Measurements from ENCODE around the gene RAP1A.

Gene RAP1A

GRCh38 chr1:111735321-111735720 is 115.7 kb downstream of the RAP1A start:
- POLR2A ChIA-PET = interaction anchor here (0.6 kb wide), 1 partner anchor 1187 kb away, joined by 3 read pairs; no protein-coding TSS in a partner anchor
- TF ChIP-seq, protein P1, sequence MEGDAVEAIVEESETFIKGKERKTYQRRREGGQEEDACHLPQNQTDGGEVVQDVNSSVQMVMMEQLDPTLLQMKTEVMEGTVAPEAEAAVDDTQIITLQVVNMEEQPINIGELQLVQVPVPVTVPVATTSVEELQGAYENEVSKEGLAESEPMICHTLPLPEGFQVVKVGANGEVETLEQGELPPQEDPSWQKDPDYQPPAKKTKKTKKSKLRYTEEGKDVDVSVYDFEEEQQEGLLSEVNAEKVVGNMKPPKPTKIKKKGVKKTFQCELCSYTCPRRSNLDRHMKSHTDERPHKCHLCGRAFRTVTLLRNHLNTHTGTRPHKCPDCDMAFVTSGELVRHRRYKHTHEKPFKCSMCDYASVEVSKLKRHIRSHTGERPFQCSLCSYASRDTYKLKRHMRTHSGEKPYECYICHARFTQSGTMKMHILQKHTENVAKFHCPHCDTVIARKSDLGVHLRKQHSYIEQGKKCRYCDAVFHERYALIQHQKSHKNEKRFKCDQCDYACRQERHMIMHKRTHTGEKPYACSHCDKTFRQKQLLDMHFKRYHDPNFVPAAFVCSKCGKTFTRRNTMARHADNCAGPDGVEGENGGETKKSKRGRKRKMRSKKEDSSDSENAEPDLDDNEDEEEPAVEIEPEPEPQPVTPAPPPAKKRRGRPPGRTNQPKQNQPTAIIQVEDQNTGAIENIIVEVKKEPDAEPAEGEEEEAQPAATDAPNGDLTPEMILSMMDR (IDR thresholded peaks at IDR 0.05; ENCODE audit: insufficient read depth, low read length, missing control alignments) = no peak
- DNase-seq (ENCODE audit: low read depth, low spot score) = no peak
- CTCF ChIA-PET = interaction anchor here (2.9 to 10.1 kb wide), 5 partner anchors 12 to 227 kb away, joined by 12 to 130 read pairs (median 26); no protein-coding TSS in a partner anchor
- no peak overlapping the region for H3K4me3 ChIP-seq (ENCODE audit: low read depth, low read length)

- DNase-seq (ENCODE audit: low read depth, low spot score) = no peak
- ChIA-PET CTCF (interaction anchor here (2.9 to 10.1 kb wide), 6 partner anchors 8 to 228 kb away, joined by 12 to 130 read pairs (median 26); no protein-coding TSS in a partner anchor), POLR2A (no interaction called here)
- TF ChIP-seq, protein P1 (IDR thresholded peaks at IDR 0.05; ENCODE audit: insufficient read depth, low read length, missing control alignments) = no peak
- H3K4me3 ChIP-seq (ENCODE audit: low read depth, low read length) = no peak overlapping the region
These were observed 116.4 kb downstream of the RAP1A start for GRCh38 chr1:111735858-111736544.

GRCh38 chr1:111736548-111737215 is 117.1 kb downstream of the RAP1A start:
- ChIA-PET CTCF (interaction anchor here (0.6 to 10.1 kb wide), 8 partner anchors 9 to 258 kb away, joined by 3 to 130 read pairs (median 24); no protein-coding TSS in a partner anchor), POLR2A (interaction anchor here (0.6 kb wide), 1 partner anchor 257 kb away, joined by 3 read pairs; no protein-coding TSS in a partner anchor)
- TF ChIP-seq, protein P1 (IDR thresholded peaks at IDR 0.05; ENCODE audit: insufficient read depth, low read length, missing control alignments) = no peak
- DNase-seq (ENCODE audit: low read depth, low spot score) = no peak
- peak overlapping the region; percentile 54; the same call in 1 of the 2 replicates for H3K4me3 ChIP-seq (ENCODE audit: low read depth, low read length)

GRCh38 chr1:111737216-111738132 is 117.9 kb downstream of the RAP1A start:
- H3K4me3 ChIP-seq (ENCODE audit: low read depth, low read length) = peak overlapping the region; percentile 54
- POLR2A ChIA-PET = interaction anchor here (0.6 kb wide), 1 partner anchor 258 kb away, joined by 3 read pairs; no protein-coding TSS in a partner anchor
- TF ChIP-seq, protein P1 (IDR thresholded peaks at IDR 0.05; ENCODE audit: insufficient read depth, low read length, missing control alignments) = no peak
- CTCF ChIA-PET = interaction anchor here (0.6 to 10.1 kb wide), 9 partner anchors 9 to 259 kb away, joined by 3 to 130 read pairs (median 22); no protein-coding TSS in a partner anchor
- DNase-seq (ENCODE audit: low read depth, low spot score) = no peak

- CTCF ChIA-PET = interaction anchor here (2.0 to 10.1 kb wide), 7 partner anchors 10 to 256 kb away, joined by 4 to 130 read pairs (median 26); no protein-coding TSS in a partner anchor
- POLR2A ChIA-PET = interaction anchor here (0.6 kb wide), 1 partner anchor 34 kb away, joined by 3 read pairs; no protein-coding TSS in a partner anchor
- TF ChIP-seq, protein P1 (IDR thresholded peaks at IDR 0.05; ENCODE audit: insufficient read depth, low read length, missing control alignments) = no peak
- peak overlapping the region; percentile 54 for H3K4me3 ChIP-seq (ENCODE audit: low read depth, low read length)
- DNase-seq (ENCODE audit: low read depth, low spot score) = no peak
These were observed 118.5 kb downstream of the RAP1A start for GRCh38 chr1:111738133-111738435.
